HepG2 (cell line): Measurements from ENCODE around the gene GJD3. TPM values are rescaled to one million over a fixed set of nuclear protein-coding genes. Genes with fewer than 3 reads are reported as not detected.

Experiments used
- FOXO1 ChIP-seq: sonication (generic); formaldehyde crosslinking; IDR thresholded peaks from 2 replicates; pipeline ENCODE4 v1.4.0; 2020; ENCODE audit warnings: missing genetic modification reagents
- GTF3A ChIP-seq: sonication (generic); formaldehyde crosslinking; conservative IDR thresholded peaks from 2 replicates; pipeline ENCODE4 v1.4.0; 2020; ENCODE audit warnings: mild to moderate bottlenecking, missing genetic modification reagents
- NFIB ChIP-seq: sonication (generic); formaldehyde crosslinking; IDR thresholded peaks from 2 replicates; pipeline ENCODE4 v1.9.0; 2021; ENCODE audit warnings: missing genetic modification reagents, mild to moderate bottlenecking, borderline replicate concordance
- POGZ ChIP-seq: sonication (generic); formaldehyde crosslinking; IDR thresholded peaks from 2 replicates; pipeline ENCODE4 v1.4.0; 2020; ENCODE audit warnings: mild to moderate bottlenecking, missing genetic modification reagents
- ZBTB2 ChIP-seq: sonication (generic); formaldehyde crosslinking; IDR thresholded peaks from 2 replicates; pipeline ENCODE4 v1.8.0; 2022; ENCODE audit warnings: low read depth, missing genetic modification reagents
- ZNF224 ChIP-seq: sonication (generic); formaldehyde crosslinking; IDR thresholded peaks from 2 replicates; pipeline ENCODE4 v1.5.0; 2020; ENCODE audit warnings: mild to moderate bottlenecking, missing genetic modification reagents
- ZNF232 ChIP-seq: sonication (generic); formaldehyde crosslinking; IDR thresholded peaks from 2 replicates; pipeline ENCODE4 v1.4.0; 2020; ENCODE audit warnings: missing genetic modification reagents, borderline replicate concordance
- ZNF530 ChIP-seq: sonication (generic); formaldehyde crosslinking; IDR thresholded peaks from 2 replicates; pipeline ENCODE4 v1.5.0; 2020; ENCODE audit warnings: low read depth, mild to moderate bottlenecking, missing genetic modification reagents
- ZNF749 ChIP-seq: sonication (generic); formaldehyde crosslinking; IDR thresholded peaks from 2 replicates; pipeline ENCODE4 v1.8.0; 2022; ENCODE audit warnings: mild to moderate bottlenecking, missing genetic modification reagents, moderate library complexity, borderline replicate concordance
- ZNF766 ChIP-seq: sonication (generic); formaldehyde crosslinking; IDR thresholded peaks from 2 replicates; pipeline ENCODE4 v1.5.0; 2020; ENCODE audit warnings: missing genetic modification reagents, borderline replicate concordance
- ZNF800 ChIP-seq: sonication (generic); formaldehyde crosslinking; IDR thresholded peaks from 2 replicates; pipeline ENCODE4 v1.4.0; 2020; ENCODE audit warnings: missing genetic modification reagents
- polyA plus RNA-seq, 8 experiments: library from polyadenylated mRNA; depleted of rRNA in 3 of 8; stranded (reverse) in 7 of 8; unstranded in 1 of 8; fragments of >200 nt; fragmentation: Illumina TruSeq in 4 of 8; extraction: Trizol in 4 of 8; gene quantifications; 2 replicates each; pipeline versions ENCODE4 v1.2.1 to v1.2.3, GENCODE V29; 2011 to 2016; ENCODE audit warnings: low read depth in 4 of 8, missing spikeins in 1 of 8, mixed read lengths in 1 of 8; ENCODE audit not compliant: insufficient read depth in 1 of 8
- total RNA-seq, 5 experiments: library from RNA; depleted of rRNA; stranded (reverse); fragments of >200 nt; fragmentation: Illumina TruSeq; extraction: Trizol; gene quantifications; 2 replicates each; pipeline ENCODE4 v1.2.3, GENCODE V29; 2016; ENCODE audit warnings: low read depth in 1 of 5
- TF ChIP-seq, protein P1 (sequence below): sonication (generic); formaldehyde crosslinking; IDR thresholded peaks from 2 replicates; pipeline ENCODE4 v1.9.0; 2021; ENCODE audit warnings: missing genetic modification reagents, mild to moderate bottlenecking, borderline replicate concordance
- TF ChIP-seq, protein P2 (sequence below): sonication (generic); formaldehyde crosslinking; IDR thresholded peaks from 2 replicates; pipeline ENCODE4 v1.5.1; 2020; ENCODE audit warnings: mild to moderate bottlenecking, missing genetic modification reagents, borderline replicate concordance
- TF ChIP-seq, protein P3 (sequence below): sonication (generic); formaldehyde crosslinking; IDR thresholded peaks from 2 replicates; pipeline ENCODE4 v1.5.0; 2020; ENCODE audit warnings: mild to moderate bottlenecking, missing genetic modification reagents, borderline replicate concordance

GJD3 gene
- total and polyA plus RNA-seq, 2 of the 13 experiments (the other 11 are each of a cell fraction or from before 2014, with no cell fraction given): not detected

GRCh38 chr17:40327244-40327729 lies 37.2 kb downstream of the GJD3 start (continued):
- TF ChIP-seq, protein P1, sequence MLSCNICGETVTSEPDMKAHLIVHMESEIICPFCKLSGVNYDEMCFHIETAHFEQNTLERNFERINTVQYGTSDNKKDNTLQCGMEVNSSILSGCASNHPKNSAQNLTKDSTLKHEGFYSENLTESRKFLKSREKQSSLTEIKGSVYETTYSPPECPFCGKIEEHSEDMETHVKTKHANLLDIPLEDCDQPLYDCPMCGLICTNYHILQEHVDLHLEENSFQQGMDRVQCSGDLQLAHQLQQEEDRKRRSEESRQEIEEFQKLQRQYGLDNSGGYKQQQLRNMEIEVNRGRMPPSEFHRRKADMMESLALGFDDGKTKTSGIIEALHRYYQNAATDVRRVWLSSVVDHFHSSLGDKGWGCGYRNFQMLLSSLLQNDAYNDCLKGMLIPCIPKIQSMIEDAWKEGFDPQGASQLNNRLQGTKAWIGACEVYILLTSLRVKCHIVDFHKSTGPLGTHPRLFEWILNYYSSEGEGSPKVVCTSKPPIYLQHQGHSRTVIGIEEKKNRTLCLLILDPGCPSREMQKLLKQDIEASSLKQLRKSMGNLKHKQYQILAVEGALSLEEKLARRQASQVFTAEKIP (CRISPR knock-in tag): no peak
- no peak for TF ChIP-seq GTF3A (CRISPR knock-in tag)
- TF ChIP-seq ZNF232 (CRISPR knock-in tag): no peak
- TF ChIP-seq ZNF766: no peak
- no peak for TF ChIP-seq ZBTB2 (CRISPR knock-in tag)
- TF ChIP-seq, protein P2, sequence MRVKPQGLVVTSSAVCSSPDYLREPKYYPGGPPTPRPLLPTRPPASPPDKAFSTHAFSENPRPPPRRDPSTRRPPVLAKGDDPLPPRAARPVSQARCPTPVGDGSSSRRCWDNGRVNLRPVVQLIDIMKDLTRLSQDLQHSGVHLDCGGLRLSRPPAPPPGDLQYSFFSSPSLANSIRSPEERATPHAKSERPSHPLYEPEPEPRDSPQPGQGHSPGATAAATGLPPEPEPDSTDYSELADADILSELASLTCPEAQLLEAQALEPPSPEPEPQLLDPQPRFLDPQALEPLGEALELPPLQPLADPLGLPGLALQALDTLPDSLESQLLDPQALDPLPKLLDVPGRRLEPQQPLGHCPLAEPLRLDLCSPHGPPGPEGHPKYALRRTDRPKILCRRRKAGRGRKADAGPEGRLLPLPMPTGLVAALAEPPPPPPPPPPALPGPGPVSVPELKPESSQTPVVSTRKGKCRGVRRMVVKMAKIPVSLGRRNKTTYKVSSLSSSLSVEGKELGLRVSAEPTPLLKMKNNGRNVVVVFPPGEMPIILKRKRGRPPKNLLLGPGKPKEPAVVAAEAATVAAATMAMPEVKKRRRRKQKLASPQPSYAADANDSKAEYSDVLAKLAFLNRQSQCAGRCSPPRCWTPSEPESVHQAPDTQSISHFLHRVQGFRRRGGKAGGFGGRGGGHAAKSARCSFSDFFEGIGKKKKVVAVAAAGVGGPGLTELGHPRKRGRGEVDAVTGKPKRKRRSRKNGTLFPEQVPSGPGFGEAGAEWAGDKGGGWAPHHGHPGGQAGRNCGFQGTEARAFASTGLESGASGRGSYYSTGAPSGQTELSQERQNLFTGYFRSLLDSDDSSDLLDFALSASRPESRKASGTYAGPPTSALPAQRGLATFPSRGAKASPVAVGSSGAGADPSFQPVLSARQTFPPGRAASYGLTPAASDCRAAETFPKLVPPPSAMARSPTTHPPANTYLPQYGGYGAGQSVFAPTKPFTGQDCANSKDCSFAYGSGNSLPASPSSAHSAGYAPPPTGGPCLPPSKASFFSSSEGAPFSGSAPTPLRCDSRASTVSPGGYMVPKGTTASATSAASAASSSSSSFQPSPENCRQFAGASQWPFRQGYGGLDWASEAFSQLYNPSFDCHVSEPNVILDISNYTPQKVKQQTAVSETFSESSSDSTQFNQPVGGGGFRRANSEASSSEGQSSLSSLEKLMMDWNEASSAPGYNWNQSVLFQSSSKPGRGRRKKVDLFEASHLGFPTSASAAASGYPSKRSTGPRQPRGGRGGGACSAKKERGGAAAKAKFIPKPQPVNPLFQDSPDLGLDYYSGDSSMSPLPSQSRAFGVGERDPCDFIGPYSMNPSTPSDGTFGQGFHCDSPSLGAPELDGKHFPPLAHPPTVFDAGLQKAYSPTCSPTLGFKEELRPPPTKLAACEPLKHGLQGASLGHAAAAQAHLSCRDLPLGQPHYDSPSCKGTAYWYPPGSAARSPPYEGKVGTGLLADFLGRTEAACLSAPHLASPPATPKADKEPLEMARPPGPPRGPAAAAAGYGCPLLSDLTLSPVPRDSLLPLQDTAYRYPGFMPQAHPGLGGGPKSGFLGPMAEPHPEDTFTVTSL (CRISPR knock-in tag): no peak
- no peak for TF ChIP-seq ZNF749
- 0 out of 2 replicates have a peak, but pooled peaks have one; percentile 11 for TF ChIP-seq POGZ (CRISPR knock-in tag)
- no peak for TF ChIP-seq FOXO1 (CRISPR knock-in tag)
- TF ChIP-seq ZNF224 (CRISPR knock-in tag): no peak
- TF ChIP-seq ZNF530 (CRISPR knock-in tag): no peak
- no peak for TF ChIP-seq NFIB (CRISPR knock-in tag)
- TF ChIP-seq, protein P3, sequence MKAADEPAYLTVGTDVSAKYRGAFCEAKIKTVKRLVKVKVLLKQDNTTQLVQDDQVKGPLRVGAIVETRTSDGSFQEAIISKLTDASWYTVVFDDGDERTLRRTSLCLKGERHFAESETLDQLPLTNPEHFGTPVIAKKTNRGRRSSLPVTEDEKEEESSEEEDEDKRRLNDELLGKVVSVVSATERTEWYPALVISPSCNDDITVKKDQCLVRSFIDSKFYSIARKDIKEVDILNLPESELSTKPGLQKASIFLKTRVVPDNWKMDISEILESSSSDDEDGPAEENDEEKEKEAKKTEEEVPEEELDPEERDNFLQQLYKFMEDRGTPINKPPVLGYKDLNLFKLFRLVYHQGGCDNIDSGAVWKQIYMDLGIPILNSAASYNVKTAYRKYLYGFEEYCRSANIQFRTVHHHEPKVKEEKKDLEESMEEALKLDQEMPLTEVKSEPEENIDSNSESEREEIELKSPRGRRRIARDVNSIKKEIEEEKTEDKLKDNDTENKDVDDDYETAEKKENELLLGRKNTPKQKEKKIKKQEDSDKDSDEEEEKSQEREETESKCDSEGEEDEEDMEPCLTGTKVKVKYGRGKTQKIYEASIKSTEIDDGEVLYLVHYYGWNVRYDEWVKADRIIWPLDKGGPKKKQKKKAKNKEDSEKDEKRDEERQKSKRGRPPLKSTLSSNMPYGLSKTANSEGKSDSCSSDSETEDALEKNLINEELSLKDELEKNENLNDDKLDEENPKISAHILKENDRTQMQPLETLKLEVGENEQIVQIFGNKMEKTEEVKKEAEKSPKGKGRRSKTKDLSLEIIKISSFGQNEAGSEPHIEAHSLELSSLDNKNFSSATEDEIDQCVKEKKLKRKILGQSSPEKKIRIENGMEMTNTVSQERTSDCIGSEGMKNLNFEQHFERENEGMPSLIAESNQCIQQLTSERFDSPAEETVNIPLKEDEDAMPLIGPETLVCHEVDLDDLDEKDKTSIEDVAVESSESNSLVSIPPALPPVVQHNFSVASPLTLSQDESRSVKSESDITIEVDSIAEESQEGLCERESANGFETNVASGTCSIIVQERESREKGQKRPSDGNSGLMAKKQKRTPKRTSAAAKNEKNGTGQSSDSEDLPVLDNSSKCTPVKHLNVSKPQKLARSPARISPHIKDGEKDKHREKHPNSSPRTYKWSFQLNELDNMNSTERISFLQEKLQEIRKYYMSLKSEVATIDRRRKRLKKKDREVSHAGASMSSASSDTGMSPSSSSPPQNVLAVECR: no peak
- no peak for TF ChIP-seq ZNF800 (CRISPR knock-in tag)
